Measurements from ENCODE around the gene TGFBR2.

Gene TGFBR2

DNA sequence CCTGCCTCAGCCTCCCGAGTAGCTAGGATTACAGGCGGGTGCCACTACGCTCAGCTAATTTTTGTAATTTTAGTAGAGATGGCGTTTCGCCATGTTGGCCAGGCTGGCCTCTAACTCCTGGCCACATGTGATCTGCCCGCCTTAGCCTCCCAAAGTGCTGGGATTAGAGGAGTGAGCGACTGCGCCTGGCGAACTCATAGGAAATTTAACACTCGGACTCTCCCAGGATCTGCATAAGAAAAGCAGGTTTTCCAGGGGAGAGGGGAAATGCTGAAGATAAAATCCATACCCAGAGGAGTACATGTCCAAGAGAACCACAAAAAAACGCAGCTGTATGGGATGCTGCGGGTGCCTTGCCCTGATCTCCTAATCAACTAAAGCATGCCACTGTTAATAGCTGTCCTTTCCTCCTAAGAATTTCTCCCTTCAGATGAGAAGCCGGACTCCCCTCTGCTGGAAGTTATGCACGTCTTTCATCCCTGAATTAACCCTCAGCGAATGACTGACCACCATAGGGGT lies 25.3 kb upstream of the TGFBR2 start:
- H3K36me3 ChIP-seq (ENCODE audit: insufficient read depth, low read length) = no peaks in the 10 kb centered on the region
- H3K9me3 ChIP-seq (ENCODE audit: low read depth, low read length) = no peaks in the 10 kb centered on the region
- no peak overlapping the region for H3K9ac ChIP-seq (ENCODE audit: insufficient read length)
- H3K27ac ChIP-seq = no peak overlapping the region
- TF ChIP-seq EZH2 (IDR thresholded peaks at IDR 0.05) (no peak), FOXP2 (optimal IDR thresholded peaks at IDR 0.05; ENCODE audit: control extremely low read depth, extremely low read length, insufficient read depth) (no peak), POLR2AphosphoS5 (IDR thresholded peaks at IDR 0.05; ENCODE audit: borderline replicate concordance, low read depth, low read length) (no peak)
- no peak overlapping the region for H3K4me3 ChIP-seq
- no peak for DNase-seq (ENCODE audit: low read depth, low spot score)

GRCh38 chr3:30581982-30582381 lies 24.4 kb upstream of the TGFBR2 start:
- no peak for DNase-seq (ENCODE audit: low read depth, low spot score)
- Histone ChIP-seq H3K27ac (no peak overlapping the region), H3K36me3 (ENCODE audit: insufficient read depth, low read length) (no peaks in the 10 kb centered on the region), H3K9me3 (ENCODE audit: low read depth, low read length) (no peaks in the 10 kb centered on the region), H3K9ac (ENCODE audit: insufficient read length) (no peak overlapping the region), H3K4me3 (no peak overlapping the region)
- TF ChIP-seq POLR2AphosphoS5 (IDR thresholded peaks at IDR 0.05; ENCODE audit: borderline replicate concordance, low read depth, low read length) = no peak
- no peak for TF ChIP-seq EZH2 (IDR thresholded peaks at IDR 0.05)
- TF ChIP-seq FOXP2 (optimal IDR thresholded peaks at IDR 0.05; ENCODE audit: control extremely low read depth, extremely low read length, insufficient read depth) = no peak

DNA sequence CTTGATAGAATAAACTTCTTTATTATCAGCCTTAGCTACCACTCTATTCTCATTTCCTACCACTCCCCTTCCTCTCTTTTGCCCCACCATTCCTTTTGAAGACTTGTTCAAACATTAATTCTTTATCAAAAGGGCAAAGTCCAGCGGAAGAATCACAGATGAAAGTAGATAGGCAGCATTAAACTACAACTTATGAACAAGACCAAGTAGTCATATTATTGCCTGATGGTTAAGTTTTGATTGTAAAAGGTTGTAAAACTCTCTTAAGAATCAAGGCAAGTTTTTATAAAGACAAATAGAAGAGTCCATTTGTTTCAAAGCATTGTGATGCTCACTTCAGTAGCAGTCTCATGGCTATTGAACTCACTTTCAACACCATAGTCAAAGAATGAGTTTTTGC lies 22.4 kb upstream of the TGFBR2 start:
- no peaks in the 10 kb centered on the region for H3K36me3 ChIP-seq (ENCODE audit: insufficient read depth, low read length)
- TF ChIP-seq FOXP2 (optimal IDR thresholded peaks at IDR 0.05; ENCODE audit: control extremely low read depth, extremely low read length, insufficient read depth) = no peak
- no peak for TF ChIP-seq EZH2 (IDR thresholded peaks at IDR 0.05)
- TF ChIP-seq POLR2AphosphoS5 (IDR thresholded peaks at IDR 0.05; ENCODE audit: borderline replicate concordance, low read depth, low read length) = no peak
- DNase-seq (ENCODE audit: low read depth, low spot score) = no peak
- no peaks in the 10 kb centered on the region for H3K9me3 ChIP-seq (ENCODE audit: low read depth, low read length)
- H3K4me3 ChIP-seq = no peak overlapping the region
- H3K27ac ChIP-seq = no peak overlapping the region
- no peak overlapping the region for H3K9ac ChIP-seq (ENCODE audit: insufficient read length)

DNA sequence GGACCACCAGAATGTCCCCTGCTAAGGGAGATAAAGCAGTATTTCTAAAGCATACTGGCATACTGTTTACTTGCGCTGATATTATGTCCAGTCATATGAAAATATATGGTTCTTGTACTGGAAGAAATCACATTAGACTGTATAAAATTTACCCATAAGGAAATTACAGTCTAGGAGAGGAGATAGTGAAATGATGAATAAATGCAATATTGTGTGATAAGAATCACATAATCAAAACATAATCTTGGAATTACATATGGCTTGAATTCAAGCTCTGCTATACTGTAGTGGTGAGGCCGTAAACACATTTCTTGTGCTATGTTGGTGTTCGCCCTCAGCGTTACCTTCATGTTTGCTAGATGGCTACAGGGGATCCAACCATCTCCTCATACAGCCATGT lies 20.7 kb upstream of the TGFBR2 start:
- no peak for DNase-seq (ENCODE audit: low read depth, low spot score)
- TF ChIP-seq POLR2AphosphoS5 (IDR thresholded peaks at IDR 0.05; ENCODE audit: borderline replicate concordance, low read depth, low read length) (no peak), EZH2 (IDR thresholded peaks at IDR 0.05) (no peak), FOXP2 (optimal IDR thresholded peaks at IDR 0.05; ENCODE audit: control extremely low read depth, extremely low read length, insufficient read depth) (no peak)
- Histone ChIP-seq H3K36me3 (ENCODE audit: insufficient read depth, low read length) (no peaks in the 10 kb centered on the region), H3K9me3 (ENCODE audit: low read depth, low read length) (no peaks in the 10 kb centered on the region), H3K27ac (no peak overlapping the region), H3K4me3 (no peak overlapping the region), H3K9ac (ENCODE audit: insufficient read length) (no peak overlapping the region)

DNA sequence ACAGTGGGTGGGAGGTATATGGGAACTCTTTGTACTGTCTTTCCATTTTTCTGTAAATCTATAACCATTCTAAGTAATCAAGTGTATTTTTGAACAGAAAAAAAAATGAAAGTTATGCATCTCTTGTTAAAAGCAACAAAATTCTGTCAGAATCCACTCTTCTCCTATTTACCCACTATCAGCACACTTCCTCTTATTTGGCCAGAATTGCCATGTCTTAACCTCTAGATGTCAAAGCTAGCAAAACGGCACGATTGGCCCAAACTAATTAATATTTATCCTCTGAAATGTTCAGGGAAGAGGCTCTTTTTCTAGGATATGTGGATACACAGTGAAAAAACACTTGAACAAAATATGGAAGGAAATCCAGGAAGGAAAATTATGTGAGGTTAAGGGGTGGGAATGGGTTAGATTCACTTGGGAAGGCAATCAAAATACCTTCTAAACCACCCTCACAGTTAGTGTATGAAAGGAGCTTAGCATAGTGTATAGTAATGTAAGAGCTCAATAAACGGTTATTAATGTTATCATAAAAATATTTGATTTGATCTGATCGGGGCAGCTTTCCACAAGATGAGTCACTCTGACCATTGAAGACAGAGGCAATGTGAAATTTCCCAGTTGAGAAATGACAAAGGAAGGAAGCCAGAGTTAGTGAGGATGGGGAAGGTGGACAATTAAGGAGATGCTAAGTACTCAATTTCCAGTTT lies 20.1 kb upstream of the TGFBR2 start:
- no peak for TF ChIP-seq FOXP2 (optimal IDR thresholded peaks at IDR 0.05; ENCODE audit: control extremely low read depth, extremely low read length, insufficient read depth)
- no peak for TF ChIP-seq EZH2 (IDR thresholded peaks at IDR 0.05)
- TF ChIP-seq POLR2AphosphoS5 (IDR thresholded peaks at IDR 0.05; ENCODE audit: borderline replicate concordance, low read depth, low read length) = no peak
- Histone ChIP-seq H3K27ac (no peak overlapping the region), H3K36me3 (ENCODE audit: insufficient read depth, low read length) (no peaks in the 10 kb centered on the region), H3K9ac (ENCODE audit: insufficient read length) (no peak overlapping the region), H3K4me3 (no peak overlapping the region), H3K9me3 (ENCODE audit: low read depth, low read length) (no peaks in the 10 kb centered on the region)
- DNase-seq (ENCODE audit: low read depth, low spot score) = no peak

DNA sequence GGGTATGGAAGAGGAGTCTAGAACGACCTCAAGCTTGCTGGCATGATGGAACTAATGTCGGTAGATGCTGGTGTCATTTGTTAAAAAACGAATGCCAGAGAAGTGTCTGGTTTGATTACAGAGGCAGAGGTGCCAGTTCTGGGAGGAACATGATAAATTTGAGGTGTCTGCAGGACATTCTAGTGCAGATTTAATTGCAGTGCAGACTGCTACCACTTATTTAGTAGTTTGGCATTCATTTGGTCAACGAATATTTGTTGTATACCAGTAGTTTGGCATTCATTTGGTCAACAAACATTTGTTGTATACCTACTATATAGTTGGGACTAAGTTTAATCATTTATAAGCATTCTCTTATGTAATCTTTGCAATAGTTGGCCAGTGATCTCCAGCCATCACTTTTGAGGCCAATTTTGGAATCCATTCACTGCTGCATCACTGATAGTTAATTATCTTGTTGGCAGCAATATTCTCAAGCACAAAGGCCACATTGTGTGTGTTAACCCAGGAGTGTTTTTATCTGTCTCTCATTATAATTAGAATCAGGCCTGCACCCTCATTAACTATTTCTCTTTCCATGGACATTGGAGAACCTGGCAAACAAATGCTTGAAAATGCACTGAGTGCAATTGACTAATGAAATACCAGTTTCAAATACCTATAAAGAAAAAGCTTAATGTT lies 19.5 kb upstream of the TGFBR2 start:
- H3K4me3 ChIP-seq = no peak overlapping the region
- no peaks in the 10 kb centered on the region for H3K36me3 ChIP-seq (ENCODE audit: insufficient read depth, low read length)
- no peak overlapping the region for H3K9ac ChIP-seq (ENCODE audit: insufficient read length)
- TF ChIP-seq FOXP2 (optimal IDR thresholded peaks at IDR 0.05; ENCODE audit: control extremely low read depth, extremely low read length, insufficient read depth) (no peak), EZH2 (IDR thresholded peaks at IDR 0.05) (no peak), POLR2AphosphoS5 (IDR thresholded peaks at IDR 0.05; ENCODE audit: borderline replicate concordance, low read depth, low read length) (no peak)
- H3K9me3 ChIP-seq (ENCODE audit: low read depth, low read length) = no peaks in the 10 kb centered on the region
- DNase-seq (ENCODE audit: low read depth, low spot score) = no peak
- no peak overlapping the region for H3K27ac ChIP-seq

DNA sequence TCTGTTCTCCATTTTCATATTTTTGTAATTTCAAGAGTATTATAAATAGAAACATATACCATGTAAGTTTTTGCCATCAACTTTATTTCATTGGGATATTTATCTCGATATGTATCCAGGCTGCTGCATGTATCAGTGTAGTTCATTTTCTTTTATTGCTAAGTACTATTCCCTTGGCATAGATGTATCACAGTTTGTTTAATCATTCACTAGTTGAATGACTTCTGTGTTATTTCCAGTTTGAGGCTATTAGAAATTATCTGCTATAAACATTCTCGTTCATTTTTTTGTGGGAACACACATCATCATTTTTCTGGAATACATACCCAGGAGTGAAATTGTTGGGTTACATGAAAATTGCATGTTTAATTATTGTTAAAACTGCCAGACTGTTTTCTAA lies 18.5 kb upstream of the TGFBR2 start:
- no peak for DNase-seq (ENCODE audit: low read depth, low spot score)

GRCh38 chr3:30596152-30596551 lies 10.2 kb upstream of the TGFBR2 start:
- DNase-seq (ENCODE audit: low read depth, low spot score) = no peak
- no peak overlapping the region for H3K27ac ChIP-seq
- no peaks in the 10 kb centered on the region for H3K36me3 ChIP-seq (ENCODE audit: insufficient read depth, low read length)
- no peak overlapping the region for H3K4me3 ChIP-seq
- H3K9me3 ChIP-seq (ENCODE audit: low read depth, low read length) = no peaks in the 10 kb centered on the region
- no peak overlapping the region for H3K9ac ChIP-seq (ENCODE audit: insufficient read length)
- TF ChIP-seq EZH2 (IDR thresholded peaks at IDR 0.05) = no peak

More for the DNA sequence above, 18.5 kb upstream of the TGFBR2 start:
- H3K9me3 ChIP-seq (ENCODE audit: low read depth, low read length) = no peaks in the 10 kb centered on the region
- no peak overlapping the region for H3K9ac ChIP-seq (ENCODE audit: insufficient read length)
- no peaks in the 10 kb centered on the region for H3K36me3 ChIP-seq (ENCODE audit: insufficient read depth, low read length)
- H3K4me3 ChIP-seq = no peak overlapping the region
- TF ChIP-seq EZH2 (IDR thresholded peaks at IDR 0.05) (no peak), POLR2AphosphoS5 (IDR thresholded peaks at IDR 0.05; ENCODE audit: borderline replicate concordance, low read depth, low read length) (no peak), FOXP2 (optimal IDR thresholded peaks at IDR 0.05; ENCODE audit: control extremely low read depth, extremely low read length, insufficient read depth) (no peak)
- no peak overlapping the region for H3K27ac ChIP-seq

Measured in SK-N-MC (cell line).